ENCODE measurements around the gene CRMP1.

The CRMP1 gene

DNA sequence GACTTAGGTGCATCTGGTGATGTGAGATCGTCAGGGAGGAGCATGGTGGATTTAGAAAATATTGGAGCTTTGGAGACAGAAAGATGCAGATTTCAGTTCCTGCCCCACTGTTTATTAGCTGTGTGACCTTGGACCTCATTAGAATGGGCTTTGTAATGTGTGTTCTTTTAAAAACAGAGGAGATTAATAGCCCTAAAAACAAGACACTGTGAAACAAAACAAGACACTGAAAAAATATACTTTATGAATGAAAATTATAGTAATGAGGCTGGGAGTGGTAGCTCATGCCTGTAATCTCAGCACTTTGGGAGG, 102.4 kb downstream of the CRMP1 start:
- DNase-seq = no peak

DNA sequence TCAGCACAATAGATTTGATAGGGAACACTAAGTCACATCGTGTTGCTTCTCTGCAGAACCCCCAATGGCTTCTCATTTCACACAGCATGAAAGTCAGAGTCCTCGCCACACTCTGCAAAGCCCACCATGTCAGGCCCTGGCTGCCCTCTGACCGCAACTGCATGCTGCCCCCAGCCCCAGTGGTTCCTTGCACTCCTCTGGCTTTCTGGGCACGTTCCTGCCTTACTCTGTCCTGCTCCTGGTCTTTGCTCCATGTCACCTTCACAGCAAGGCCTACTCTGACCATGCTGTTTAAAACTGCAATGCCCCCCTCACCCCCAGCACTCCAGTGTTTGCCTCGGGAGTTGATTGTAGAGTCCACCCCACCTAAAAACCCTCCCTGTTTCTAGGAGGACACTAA, 103.7 kb downstream of the CRMP1 start:
- no peak for DNase-seq

DNA sequence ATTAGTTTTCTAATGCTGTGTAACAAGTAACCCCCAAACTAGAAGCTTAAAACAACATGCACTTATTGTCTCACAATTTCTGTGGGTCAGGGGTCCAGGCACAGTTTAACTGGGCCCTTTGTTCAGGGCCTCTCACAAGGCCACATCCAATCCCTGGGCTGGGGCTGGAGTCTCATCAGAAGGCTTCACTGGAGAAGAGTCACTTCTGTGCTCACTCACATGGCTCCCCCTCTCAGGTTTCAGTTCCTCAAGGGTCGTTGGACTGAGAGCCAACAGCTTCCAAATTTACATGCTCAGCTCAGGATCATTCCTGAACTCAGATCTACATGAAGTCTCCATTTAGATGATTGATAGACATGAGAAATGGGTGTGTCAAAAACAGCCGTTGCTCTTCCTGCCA, 104.7 kb downstream of the CRMP1 start:
- no peak for DNase-seq

DNA sequence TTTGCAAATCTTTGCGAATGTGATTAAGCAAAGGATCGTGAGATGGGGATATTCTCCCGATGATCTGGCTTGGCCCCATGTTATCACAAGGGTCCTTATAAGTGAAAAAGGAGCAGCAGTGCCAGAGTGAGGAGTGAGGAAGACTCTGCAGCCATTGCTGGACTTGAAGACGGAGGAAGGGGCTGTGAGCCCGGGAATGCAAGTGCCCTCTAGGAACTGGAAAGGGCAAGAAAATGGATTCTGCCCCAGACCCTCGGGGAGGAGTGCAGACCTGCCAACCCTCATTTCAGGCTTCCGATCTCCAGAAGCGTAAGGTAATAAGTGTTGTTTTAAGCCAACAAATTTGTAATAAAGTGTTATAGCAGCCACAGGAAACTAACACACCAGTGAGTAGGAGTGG, 105.6 kb downstream of the CRMP1 start:
- no peak for DNase-seq

DNA sequence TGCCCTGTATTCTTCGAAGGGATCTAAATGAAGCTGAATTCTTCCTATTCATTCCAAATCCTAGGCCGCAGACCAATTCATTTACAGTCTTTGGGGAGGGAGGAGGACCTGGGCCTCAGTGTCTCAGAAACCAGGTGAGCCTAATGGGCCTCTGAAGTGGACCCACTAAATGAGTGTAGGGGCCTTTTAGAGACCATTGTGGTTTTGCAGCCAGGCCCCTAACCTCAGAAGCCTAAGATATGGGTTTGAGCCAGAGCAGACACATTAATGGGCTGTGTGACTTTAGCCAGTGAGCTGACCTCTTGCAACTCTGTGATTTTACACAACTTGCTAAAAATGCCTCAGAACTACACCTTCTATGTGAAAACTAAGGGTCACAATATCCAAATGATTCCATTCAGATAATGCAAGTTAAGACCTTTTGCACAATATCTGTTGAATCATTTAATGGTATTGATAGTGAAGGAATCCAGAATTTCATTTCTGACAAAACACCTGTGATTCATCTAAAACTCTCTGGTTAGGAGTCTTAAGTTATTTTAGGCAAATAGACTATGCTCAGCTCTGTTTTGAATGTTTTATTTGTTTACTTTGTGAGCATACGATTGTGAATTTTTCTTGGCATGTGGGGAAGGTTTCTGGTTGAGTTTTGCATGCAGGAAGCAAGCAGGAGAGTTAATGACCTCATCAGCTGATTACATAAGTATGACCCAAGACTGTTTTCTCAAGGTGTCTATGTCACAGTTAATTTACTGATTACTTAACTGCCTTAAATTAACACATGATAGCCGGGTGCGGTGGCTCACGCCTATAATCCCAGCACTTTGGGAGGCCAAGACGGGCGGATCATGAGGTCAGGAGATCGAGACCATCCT, 106.8 kb downstream of the CRMP1 start:
- peak; percentile 22 for DNase-seq

DNA sequence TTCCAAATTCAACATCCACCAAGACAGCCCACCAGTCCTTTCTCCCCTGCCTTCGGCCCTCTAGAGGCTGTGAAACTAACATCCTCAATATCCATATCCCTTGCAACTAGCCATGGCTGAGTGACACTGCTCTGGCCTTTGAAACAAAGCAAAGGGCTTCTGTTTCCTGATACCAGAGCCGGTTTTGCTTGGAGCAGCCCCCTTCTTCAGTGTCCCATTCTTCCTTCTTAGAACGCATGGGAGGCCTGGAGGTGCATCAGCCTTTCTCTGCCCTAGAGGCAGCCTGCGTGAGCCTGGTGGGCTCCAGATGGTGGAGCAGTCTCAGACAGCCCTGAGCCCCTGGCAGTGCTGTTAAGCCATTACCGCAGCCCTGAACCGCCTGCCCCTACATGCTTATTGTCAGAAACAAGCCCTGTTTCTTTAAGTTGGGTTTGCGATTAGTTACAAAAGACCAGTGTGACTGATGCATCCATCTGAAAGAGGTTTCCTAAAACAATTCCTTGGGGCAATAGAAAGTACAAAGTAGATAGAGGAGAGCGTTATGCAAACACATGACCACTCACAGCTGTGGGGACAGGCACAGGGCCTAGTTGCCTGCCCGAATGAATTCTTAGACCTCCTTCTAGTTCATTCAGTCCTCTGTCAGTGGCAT, 107.8 kb downstream of the CRMP1 start:
- DNase-seq = no peak

DNA sequence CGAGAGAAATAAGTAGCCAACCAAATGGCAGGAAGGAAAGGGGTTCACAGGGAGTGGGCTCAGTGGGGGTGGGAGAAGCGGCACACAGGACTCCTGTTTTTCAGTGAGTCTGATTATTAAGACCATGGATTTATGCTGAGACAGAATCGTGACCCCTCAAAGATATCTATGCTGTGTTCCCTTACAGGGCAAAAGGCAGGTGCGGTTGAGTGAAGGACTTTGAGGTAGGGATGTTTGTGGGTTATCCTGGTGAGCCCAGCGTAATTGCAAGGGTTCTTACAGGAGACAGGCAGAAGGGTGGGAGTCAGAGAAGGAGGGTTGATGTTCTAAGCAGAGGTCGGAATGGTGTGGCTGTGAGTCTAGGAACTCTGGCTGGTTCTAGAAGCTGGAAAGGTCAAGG, 108.9 kb downstream of the CRMP1 start:
- DNase-seq = no peak

DNA sequence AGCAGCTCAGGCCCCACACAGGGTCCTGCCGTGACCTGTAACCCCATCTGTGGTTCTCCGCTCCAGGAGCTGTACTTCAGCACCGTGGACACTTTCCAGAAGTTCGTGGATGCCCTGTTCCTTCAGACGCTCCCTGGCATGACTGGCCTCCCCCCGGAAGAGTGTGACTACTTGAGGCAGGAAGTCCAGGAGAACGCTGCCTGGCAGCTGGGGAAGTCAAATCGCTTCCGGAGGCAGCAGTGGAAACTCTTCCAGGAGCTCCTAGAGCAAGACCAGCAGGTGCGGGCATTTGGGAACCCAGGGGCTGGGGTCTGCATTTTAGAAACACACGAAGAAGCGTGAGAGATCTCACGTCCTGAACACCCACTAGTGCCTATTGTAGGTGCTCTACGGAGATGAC, 109.4 kb downstream of the CRMP1 start:
- DNase-seq = no peak

DNA sequence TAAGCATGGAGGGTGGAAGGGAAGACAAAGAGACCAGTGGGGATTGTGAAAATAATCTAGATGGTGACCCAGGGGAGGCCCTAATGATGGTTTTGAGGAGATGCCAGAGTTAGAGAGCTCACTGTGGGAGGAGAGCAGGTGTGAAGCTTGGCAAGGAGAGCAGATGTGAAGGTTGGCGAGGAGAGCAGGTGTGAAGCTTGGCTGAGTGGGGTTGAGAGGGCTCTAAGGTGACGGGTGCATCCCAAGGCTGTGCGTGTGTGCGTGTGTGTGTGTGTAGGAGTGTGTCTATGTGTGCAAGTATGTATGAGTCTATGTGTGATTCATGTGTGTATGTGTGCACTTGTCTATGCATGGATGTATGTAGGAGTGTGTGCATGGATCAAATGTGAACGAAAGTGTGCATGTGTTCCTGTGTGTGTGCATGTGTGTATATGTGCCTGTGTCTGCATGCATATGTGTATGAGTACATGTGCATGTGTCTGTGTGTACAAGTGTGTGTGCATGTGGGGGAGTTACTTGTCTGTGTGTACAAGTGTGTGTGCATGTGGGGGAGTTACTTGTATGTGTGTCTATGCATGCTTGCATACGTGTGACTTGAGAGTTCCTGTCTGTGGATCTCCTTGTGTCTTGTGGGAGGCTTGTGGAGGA, 109.9 kb downstream of the CRMP1 start:
- no peak for DNase-seq

DNA sequence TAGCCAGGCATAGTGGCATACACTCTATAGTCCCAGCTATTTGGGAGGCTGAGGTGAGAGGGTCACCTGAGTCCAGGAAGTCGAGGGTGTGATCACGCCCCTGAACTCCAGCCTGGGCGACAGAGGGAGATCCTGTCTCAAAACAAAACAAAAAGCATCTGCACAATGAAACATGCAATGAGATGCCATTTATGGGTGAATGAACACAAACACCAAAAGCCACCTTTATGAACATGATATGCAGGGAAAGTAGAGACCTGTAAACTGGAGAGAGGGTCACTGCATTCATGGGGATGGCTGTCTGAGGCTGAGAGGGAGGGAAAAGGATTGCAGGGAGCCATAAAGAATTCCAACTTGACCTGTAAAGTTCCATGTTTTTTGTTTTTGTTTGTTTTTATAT, 111.2 kb downstream of the CRMP1 start:
- no peak for DNase-seq

DNA sequence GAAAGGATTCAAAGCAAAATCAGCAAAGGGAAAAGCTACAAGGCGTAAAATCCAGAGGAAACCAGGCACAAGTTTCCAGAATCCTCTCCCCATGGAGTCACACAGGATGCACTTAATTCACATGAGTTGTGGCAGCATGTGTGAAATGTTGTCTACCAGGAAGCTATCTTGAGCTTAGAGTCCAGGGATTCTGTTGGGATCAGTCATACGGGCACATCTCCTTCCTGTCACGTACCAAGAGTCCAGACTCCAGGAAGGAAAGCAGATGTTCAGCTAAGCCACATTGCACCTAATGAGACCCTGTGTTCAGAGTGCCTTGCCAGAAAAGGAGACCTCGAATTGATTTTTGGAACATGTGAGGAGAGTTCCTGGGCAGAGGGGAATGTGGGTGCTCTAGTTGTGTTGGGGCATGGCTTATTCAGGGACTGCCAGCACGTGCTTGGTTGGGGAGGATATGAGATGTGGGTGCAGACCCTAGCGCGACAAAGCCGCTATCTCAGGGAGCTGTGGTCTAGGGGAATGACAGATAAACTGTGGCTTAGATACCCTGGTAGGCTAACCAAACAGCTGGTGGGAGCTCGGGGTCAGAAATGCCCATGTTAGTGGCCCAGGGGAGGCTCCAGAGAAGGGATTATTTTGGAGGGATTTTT, 111.9 kb downstream of the CRMP1 start:
- peak; percentile 71 for DNase-seq

DNA sequence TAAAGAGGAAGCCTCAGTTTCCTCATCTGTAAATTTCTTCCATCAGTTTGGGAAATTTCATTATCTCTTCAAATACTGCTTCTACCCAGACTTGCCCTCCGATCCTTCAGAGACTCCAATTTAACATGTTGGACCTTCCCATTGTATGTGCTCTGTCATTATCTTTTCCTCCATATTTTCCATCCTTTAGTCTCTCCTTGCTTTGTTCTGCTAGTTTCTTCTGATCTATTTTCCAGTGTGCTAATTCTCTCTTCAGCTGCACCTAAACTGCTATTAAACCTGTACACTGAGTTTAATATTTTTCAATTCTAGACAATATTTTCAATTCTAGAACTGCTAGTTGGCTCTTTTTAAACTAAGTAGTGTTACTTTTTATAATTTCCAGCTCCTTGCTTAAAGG, 116.4 kb downstream of the CRMP1 start:
- no peak for DNase-seq

DNA sequence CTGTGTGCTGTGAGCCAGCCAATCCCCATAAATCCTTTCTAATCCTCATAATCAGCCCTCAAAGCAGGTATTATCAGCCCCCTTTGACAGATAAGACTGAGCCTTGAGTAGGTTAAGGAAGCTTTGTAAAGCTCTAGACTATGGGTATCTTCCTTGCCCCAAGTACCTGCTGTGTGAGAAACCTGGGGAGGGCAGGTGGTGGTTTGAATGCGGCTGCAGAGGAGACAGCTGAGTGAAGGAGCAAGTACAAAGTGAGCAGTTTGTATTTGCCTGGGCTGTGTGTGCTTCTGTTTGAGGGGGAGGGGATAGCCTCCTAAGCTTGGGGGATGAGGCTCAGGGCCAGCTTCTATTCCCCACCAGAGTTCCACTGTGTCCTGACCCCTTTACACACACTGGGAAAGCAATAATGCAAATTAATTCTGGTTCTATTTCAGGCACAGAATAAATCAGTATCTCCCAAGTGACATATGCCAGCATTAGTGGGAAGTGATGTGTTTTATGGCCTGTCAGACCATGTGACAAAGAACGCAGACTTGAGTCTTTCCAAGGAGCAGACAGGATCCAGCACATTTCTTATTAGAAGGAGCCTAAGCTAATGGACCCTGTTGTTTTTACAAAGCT, 118.4 kb downstream of the CRMP1 start:
- no peak for DNase-seq

DNA sequence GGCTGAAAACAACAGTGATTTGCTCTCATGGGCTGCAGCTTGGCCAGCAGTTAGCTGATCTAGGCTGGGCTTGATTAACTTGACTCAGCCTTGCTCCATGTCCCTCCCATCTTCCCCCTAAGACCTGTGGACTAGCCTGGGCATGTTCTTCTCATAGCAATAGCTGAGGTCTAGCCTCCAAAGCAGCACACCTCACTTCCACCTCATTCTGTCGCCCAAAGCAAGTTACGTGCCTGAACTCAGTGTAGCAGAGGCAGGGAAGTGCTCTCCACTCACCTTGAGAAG, 119.7 kb downstream of the CRMP1 start:
- peak; percentile 47 for DNase-seq

DNA sequence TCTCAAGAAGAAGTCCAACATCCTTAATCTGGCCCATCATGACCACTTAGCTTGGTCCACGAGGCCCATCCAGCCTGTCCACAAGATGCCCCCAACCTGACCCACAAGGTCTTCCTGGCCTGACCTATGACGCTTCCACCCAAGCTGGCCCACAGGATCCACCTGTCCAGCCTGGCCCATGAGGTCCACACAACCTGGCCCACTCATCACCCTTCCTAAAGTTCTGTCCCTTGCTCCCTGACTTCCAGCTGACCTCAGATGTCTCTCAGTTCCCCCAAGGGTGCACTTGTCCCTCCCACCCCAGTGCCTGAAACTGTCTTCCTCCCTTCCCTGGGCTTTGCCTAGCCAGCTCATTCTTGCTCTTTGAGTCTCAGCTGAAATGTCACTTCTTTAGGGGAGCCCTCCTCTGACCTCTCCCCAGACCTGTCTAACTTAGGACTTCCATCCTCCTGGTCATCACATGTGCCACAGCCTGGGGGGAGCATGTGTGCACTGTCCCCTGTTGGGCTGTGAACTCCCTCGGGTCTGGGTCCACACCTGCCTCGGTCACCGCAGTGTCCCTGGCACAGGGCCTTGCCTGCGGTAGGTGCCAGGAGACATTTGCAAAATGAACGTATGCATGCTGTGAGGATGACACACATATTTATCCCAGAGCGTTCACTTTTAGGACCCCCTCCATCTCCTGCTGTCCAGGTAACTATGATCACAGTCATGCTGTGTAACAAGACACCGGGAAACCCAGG, 120.2 kb downstream of the CRMP1 start:
- DNase-seq = no peak
